Left ventricle myocardium inferior (tissue), 1 donor: Measurements from ENCODE around the gene PDE8A. TPM values are rescaled to one million over a fixed set of nuclear protein-coding genes. Genes with fewer than 3 reads are reported as not detected.

Experiments
- DNase-seq: peaks from one replicate; pipeline ENCODE4 v3.0.0-alpha.2; 2020
- H3K27ac ChIP-seq: fragments of 200-600 bp; replicated peaks from 2 replicates; pipeline ENCODE4 v1.8.0; 2021
- H3K27me3 ChIP-seq: fragments of 200-600 bp; 2 replicates; pipeline ENCODE4 v1.8.0; 2021; ENCODE audit warnings: low read depth
- H3K36me3 ChIP-seq: fragments of 200-600 bp; 2 replicates; pipeline ENCODE4 v1.8.0; 2021
- H3K4me1 ChIP-seq: fragments of 200-600 bp; 2 replicates; pipeline ENCODE4 v1.8.0; 2021
- H3K4me3 ChIP-seq: fragments of 200-600 bp; 2 replicates; pipeline ENCODE4 v1.8.0; 2021; ENCODE audit warnings: mild to moderate bottlenecking, moderate library complexity
- H3K9me3 ChIP-seq: fragments of 200-600 bp; replicated peaks from 2 replicates; pipeline ENCODE4 v1.8.0; 2021
- intact Hi-C: fragments of 100-400 bp; cut with micrococcal nuclease; formaldehyde crosslinking; loops from one replicate; pipeline ENCODE4 v1.11.0; 2022
- total RNA-seq: library from RNA; stranded (reverse); fragmentation: NEBNext Ultra II Directional; extraction: Animal tissue kit (Norgen Biotek cat#: 25700); gene quantifications from one replicate; pipeline ENCODE4 v1.2.1, GENCODE V29; 2021
- TF ChIP-seq, protein P1 (sequence below): fragments of 200-600 bp; IDR thresholded peaks from 2 replicates; pipeline ENCODE4 v1.8.0; 2021; ENCODE audit warnings: antibody characterized with exemption, mild to moderate bottlenecking, borderline replicate concordance
- donor health status: DM: no; HTN: yes; CAD: no; lungs with severe emphysema.

Gene PDE8A
- total RNA-seq, 1 donor from 2014 or later = 17.8 TPM

DNA sequence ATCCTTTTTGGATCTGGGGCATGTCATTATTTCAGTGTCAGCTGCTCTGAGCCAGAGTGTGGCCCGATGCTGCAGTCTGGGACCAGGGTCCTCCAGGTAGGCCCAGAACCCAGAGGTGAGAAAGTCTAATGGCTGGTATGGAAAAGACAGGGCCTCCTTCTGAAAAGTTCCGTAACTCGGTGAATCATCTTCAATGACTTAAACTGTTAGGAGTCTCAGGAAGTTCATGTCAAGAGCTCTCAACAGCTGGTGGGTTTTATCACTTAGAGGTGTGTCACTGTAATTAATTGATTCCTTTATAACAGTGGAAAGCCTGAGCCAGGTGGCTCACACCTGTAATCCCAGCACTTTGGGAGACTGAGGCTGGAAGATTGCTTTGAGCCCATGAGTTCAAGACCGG lies 28.5 kb upstream of the PDE8A start:
- H3K27ac ChIP-seq = no peak overlapping the region
- TF ChIP-seq, protein P1, sequence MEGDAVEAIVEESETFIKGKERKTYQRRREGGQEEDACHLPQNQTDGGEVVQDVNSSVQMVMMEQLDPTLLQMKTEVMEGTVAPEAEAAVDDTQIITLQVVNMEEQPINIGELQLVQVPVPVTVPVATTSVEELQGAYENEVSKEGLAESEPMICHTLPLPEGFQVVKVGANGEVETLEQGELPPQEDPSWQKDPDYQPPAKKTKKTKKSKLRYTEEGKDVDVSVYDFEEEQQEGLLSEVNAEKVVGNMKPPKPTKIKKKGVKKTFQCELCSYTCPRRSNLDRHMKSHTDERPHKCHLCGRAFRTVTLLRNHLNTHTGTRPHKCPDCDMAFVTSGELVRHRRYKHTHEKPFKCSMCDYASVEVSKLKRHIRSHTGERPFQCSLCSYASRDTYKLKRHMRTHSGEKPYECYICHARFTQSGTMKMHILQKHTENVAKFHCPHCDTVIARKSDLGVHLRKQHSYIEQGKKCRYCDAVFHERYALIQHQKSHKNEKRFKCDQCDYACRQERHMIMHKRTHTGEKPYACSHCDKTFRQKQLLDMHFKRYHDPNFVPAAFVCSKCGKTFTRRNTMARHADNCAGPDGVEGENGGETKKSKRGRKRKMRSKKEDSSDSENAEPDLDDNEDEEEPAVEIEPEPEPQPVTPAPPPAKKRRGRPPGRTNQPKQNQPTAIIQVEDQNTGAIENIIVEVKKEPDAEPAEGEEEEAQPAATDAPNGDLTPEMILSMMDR = no peak
- DNase-seq = no peak
- H3K36me3 ChIP-seq = no peaks in the 10 kb centered on the region
- intact Hi-C loops = no loop called here
- H3K27me3 ChIP-seq = no peaks in the 10 kb centered on the region
- H3K4me1 ChIP-seq = peaks cover 17% of the 10 kb centered on the region
- no peaks in the 10 kb centered on the region for H3K9me3 ChIP-seq
- H3K4me3 ChIP-seq = no peak overlapping the region

DNA sequence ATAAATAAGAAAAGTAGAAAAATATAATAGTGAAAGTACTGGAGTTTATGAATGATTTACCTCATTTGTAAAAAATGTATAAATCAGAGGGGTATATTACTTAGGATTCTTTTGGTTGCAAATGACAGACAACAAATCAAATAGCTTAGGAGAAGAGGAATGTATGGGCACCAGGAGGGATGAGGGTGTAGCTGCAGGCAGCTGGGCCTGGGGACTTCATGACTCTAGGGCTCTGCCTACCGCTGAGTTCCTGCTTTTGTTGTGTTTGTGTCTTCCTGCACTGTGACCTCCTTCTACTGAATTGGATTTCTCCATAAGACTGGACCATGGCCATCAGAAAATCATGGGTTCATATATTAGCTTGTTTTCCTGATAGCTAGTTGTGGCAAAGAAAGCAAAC lies 27.9 kb upstream of the PDE8A start:
- no peak overlapping the region for H3K4me3 ChIP-seq
- H3K36me3 ChIP-seq = no peaks in the 10 kb centered on the region
- no peaks in the 10 kb centered on the region for H3K9me3 ChIP-seq
- intact Hi-C loops = no loop called here
- H3K27me3 ChIP-seq = no peaks in the 10 kb centered on the region
- H3K4me1 ChIP-seq = peaks cover 13% of the 10 kb centered on the region
- no peak for DNase-seq
- TF ChIP-seq, protein P1 = no peak
- H3K27ac ChIP-seq = no peak overlapping the region

DNA sequence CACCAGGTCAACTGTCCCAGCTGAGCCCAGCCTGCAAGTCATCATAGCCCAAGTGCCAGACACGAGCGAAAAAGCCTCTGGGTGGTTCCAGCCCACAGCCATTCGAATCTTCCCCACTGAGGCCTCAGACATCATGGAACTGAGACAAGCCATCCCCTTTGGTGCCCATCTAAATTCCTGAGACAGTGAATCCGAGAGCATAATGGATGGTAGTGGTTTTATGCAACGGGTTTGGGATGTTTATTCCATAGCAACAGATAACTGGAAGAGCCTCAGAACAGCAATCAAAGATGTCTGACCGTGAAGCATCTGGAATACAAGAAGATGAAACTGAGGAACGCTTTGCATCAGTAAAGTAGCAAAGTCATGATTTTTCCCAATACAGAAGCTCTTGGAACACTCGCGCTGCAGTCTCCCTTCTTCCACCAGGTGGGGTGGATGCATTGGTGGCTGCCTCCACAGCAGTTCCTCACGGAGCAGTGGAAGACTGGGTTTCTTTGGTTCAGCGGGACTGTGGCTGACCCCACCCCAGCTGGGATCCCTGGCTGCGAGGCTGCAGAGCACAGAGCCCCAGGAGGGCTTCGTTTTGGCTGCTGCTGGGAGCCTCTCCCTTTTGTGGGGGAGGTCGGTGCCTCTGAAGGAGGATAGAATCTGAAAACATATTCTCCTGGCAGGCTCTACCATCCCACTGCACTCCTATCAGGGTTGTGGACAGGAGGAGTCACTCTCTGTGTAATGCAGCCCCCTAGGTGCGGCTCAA lies 26.4 kb upstream of the PDE8A start:
- no peak overlapping the region for H3K27ac ChIP-seq
- no peaks in the 10 kb centered on the region for H3K36me3 ChIP-seq
- no peaks in the 10 kb centered on the region for H3K27me3 ChIP-seq
- peak; percentile 68 for DNase-seq
- intact Hi-C loops = loop anchor here (5.0 kb wide), 1 partner anchor 87 kb away; no protein-coding TSS in a partner anchor
- peaks cover 13% of the 10 kb centered on the region for H3K4me1 ChIP-seq
- no peaks in the 10 kb centered on the region for H3K9me3 ChIP-seq
- TF ChIP-seq, protein P1 = peak; percentile 95
- H3K4me3 ChIP-seq = peak overlapping the region; percentile 55

DNA sequence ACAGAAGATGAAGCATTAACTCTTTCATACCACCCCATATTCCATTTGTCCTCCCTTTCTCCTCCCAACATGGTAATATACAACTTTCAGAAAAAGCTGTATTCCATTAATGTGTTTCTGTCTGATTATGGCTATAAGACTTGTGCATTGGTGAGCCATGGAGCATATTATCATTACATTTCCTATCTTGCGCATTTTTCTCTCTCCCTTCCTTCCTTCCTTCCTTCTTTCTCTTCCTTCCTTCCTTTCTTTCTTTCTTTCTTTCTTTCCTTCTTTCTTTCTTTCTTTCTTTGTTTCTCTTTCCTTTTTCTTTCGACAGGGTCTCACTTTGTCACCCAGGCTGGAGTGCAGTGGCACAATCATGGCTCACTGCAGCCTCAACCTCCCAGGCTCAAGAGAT lies 25.5 kb upstream of the PDE8A start:
- Histone ChIP-seq H3K27ac (no peak overlapping the region), H3K27me3 (no peaks in the 10 kb centered on the region), H3K4me1 (peaks cover 13% of the 10 kb centered on the region), H3K36me3 (no peaks in the 10 kb centered on the region), H3K4me3 (no peak overlapping the region), H3K9me3 (no peaks in the 10 kb centered on the region)
- intact Hi-C loops = loop anchor here (5.0 kb wide), 1 partner anchor 86 kb away; no protein-coding TSS in a partner anchor
- TF ChIP-seq, protein P1 = no peak
- DNase-seq = no peak

DNA sequence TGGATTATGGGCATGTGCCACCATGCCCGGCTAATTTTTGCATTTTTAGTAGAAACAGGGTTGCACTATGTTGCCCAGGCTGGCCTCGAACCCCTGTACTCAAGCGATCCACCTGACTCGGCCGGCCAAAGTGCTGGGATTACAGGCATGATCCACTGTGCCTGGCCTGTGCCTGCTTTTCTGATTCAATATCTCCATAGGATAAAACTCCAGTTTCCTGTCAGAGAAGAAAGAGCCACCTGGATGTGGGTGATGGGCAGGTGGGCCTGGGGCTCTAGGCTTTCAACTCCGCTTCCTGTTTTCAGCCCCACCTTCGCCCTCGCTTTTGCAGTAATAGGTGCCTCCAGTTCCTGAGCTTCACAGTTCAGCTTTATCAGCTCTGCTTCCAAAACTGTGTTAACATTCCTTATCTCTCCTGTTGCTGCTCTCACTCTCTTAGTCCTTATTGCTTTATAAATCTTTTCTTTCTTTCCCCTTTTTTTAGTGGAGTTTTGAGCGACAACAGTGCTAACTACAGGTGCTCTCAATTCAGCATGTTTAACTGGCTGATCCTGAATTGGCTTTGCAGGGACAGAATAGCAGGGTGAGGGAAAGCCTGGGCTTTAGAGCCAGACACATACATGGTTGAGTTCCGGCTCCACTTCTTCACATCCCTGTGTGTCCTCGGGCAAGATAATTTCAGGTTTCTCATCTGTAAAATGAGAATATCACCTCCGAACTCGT lies 21.1 kb upstream of the PDE8A start:
- intact Hi-C loops = no loop called here
- Histone ChIP-seq H3K9me3 (peaks cover 7% of the 10 kb centered on the region), H3K4me1 (peaks cover 8% of the 10 kb centered on the region), H3K27me3 (no peaks in the 10 kb centered on the region), H3K27ac (no peak overlapping the region), H3K4me3 (no peak overlapping the region), H3K36me3 (no peaks in the 10 kb centered on the region)
- no peak for DNase-seq
- TF ChIP-seq, protein P1 = no peak
